SK-N-MC (cell line): ENCODE measurements around the gene KIF16B.

Experiments used
- EZH2 ChIP-seq: fragments of 200-600 bp; sonication (generic); IDR thresholded peaks from one replicate; pipeline ENCODE4 v1.6.1; 2017; ENCODE audit warnings: antibody characterized with exemption
- FOXP2 ChIP-seq: optimal IDR thresholded peaks from 2 replicates; pipeline ENCODE3; 2011; ENCODE audit warnings: mild to moderate bottlenecking, moderate library complexity; ENCODE audit not compliant: insufficient read depth; ENCODE audit errors: extremely low read length, control extremely low read depth
- POLR2AphosphoS5 ChIP-seq: IDR thresholded peaks from 2 replicates; pipeline ENCODE4 v1.6.1; 2012; ENCODE audit warnings: mild to moderate bottlenecking, low read depth, low read length, borderline replicate concordance

GRCh38 chr20:16385462-16385861 lies 187.8 kb downstream of the KIF16B start:
- no peak for TF ChIP-seq POLR2AphosphoS5
- no peak for TF ChIP-seq EZH2
- no peak for TF ChIP-seq FOXP2
